A549 (cell line): Measurements from ENCODE around the gene RAD51B.

ENCODE experiments used
- EP300 ChIP-seq, 2 experiments: fragments of >200 bp; sonication (Bioruptor Twin); formaldehyde crosslinking; IDR thresholded peaks; 2 replicates in 1 of 2; 3 replicates in 1 of 2; pipeline ENCODE4 v1.6.1; 2016 to 2017
- FOSB ChIP-seq: fragments of 250-450 bp; sonication (Bioruptor Pico); IDR thresholded peaks from 2 replicates; pipeline ENCODE4 v1.5.0; 2020; ENCODE audit warnings: mild to moderate bottlenecking, moderate library complexity
- HOXA7 ChIP-seq: fragments of 250-450 bp; sonication (Bioruptor Pico); IDR thresholded peaks from 2 replicates; pipeline ENCODE4 v1.5.0; 2020; ENCODE audit warnings: mild to moderate bottlenecking, moderate library complexity
- JUNB ChIP-seq: fragments of >200 bp; sonication (Bioruptor Twin); formaldehyde crosslinking; IDR thresholded peaks from 2 replicates; pipeline ENCODE4 v1.6.1; 2016
- KDM1A ChIP-seq: fragments of 200-600 bp; sonication (generic); IDR thresholded peaks from 2 replicates; pipeline ENCODE4 v1.6.1; 2016; ENCODE audit warnings: low read depth, mild to moderate bottlenecking
- NFE2L2 ChIP-seq: fragments of 150-350 bp; conservative IDR thresholded peaks from 2 replicates; pipeline ENCODE4 v1.6.1; 2014; ENCODE audit warnings: low read length
- NPAS2 ChIP-seq: fragments of 250-450 bp; sonication (Bioruptor Pico); IDR thresholded peaks from 2 replicates; pipeline ENCODE4 v1.8.0; 2022; ENCODE audit warnings: mild to moderate bottlenecking, moderate library complexity, borderline replicate concordance
- TP53 ChIP-seq: fragments of 250-450 bp; sonication (Bioruptor Pico); IDR thresholded peaks from 2 replicates; pipeline ENCODE4 v1.5.0; 2021; ENCODE audit warnings: mild to moderate bottlenecking, moderate library complexity
- ZSCAN20 ChIP-seq: fragments of 250-450 bp; sonication (Bioruptor Pico); IDR thresholded peaks from 2 replicates; pipeline ENCODE4 v1.8.0; 2022; ENCODE audit warnings: mild to moderate bottlenecking, moderate library complexity
- TF ChIP-seq, protein P1 (sequence below): fragments of >200 bp; sonication (Bioruptor Twin); formaldehyde crosslinking; IDR thresholded peaks from 3 replicates; pipeline ENCODE4 v1.5.1; 2016
- TF ChIP-seq, protein P2 (sequence below): fragments of >200 bp; sonication (Bioruptor Twin); formaldehyde crosslinking; IDR thresholded peaks from 2 replicates; pipeline ENCODE4 v1.6.1; 2016
- TF ChIP-seq, protein P3 (sequence below): IDR thresholded peaks from 2 replicates; pipeline ENCODE4 v1.6.1; 2012

DNA sequence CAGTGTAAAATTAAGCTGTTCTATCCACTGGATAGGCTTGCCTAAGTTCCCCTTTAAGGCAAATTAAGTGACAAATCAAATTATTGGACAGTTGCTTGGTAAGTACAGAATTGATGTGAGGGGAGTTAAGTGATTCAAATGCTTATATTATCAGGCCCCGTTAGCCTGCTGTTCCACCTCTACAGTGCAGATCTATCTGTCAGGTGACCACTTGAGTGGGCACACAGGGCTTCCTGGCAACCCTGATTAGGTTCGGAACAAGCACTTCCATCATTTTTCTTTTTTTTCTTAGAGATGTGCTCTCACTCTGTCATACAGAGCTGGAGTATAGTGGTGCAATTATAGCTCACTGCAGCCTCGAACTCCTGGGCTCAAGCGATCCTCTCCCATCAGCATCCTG lies 453.8 kb downstream of the RAD51B start:
- TF ChIP-seq, protein P1, sequence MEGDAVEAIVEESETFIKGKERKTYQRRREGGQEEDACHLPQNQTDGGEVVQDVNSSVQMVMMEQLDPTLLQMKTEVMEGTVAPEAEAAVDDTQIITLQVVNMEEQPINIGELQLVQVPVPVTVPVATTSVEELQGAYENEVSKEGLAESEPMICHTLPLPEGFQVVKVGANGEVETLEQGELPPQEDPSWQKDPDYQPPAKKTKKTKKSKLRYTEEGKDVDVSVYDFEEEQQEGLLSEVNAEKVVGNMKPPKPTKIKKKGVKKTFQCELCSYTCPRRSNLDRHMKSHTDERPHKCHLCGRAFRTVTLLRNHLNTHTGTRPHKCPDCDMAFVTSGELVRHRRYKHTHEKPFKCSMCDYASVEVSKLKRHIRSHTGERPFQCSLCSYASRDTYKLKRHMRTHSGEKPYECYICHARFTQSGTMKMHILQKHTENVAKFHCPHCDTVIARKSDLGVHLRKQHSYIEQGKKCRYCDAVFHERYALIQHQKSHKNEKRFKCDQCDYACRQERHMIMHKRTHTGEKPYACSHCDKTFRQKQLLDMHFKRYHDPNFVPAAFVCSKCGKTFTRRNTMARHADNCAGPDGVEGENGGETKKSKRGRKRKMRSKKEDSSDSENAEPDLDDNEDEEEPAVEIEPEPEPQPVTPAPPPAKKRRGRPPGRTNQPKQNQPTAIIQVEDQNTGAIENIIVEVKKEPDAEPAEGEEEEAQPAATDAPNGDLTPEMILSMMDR, result no peak
- no peak for TF ChIP-seq TP53 (CRISPR knock-in tag)
- TF ChIP-seq, protein P2, sequence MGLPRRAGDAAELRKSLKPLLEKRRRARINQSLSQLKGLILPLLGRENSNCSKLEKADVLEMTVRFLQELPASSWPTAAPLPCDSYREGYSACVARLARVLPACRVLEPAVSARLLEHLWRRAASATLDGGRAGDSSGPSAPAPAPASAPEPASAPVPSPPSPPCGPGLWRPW, result no peak
- no peak for TF ChIP-seq FOSB (CRISPR knock-in tag)
- no peak for TF ChIP-seq NFE2L2
- no peak for TF ChIP-seq ZSCAN20 (CRISPR knock-in tag)
- no peak for TF ChIP-seq EP300 (IDR thresholded peaks at IDR 0.05)
- no peak for TF ChIP-seq JUNB
- no peak for TF ChIP-seq KDM1A
- no peak for TF ChIP-seq NPAS2 (CRISPR knock-in tag)
- TF ChIP-seq, protein P3, sequence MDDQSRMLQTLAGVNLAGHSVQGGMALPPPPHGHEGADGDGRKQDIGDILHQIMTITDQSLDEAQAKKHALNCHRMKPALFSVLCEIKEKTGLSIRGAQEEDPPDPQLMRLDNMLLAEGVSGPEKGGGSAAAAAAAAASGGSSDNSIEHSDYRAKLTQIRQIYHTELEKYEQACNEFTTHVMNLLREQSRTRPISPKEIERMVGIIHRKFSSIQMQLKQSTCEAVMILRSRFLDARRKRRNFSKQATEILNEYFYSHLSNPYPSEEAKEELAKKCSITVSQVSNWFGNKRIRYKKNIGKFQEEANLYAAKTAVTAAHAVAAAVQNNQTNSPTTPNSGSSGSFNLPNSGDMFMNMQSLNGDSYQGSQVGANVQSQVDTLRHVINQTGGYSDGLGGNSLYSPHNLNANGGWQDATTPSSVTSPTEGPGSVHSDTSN, result no peak
- no peak for TF ChIP-seq HOXA7
